WTC11 (cell line): Measurements from ENCODE around the gene PIK3R1. TPM values are rescaled to one million over a fixed set of nuclear protein-coding genes. Genes with fewer than 3 reads are reported as not detected.

Experiments used
- ATAC-seq: fragments of 200-7000 bp; cut with Tn5 transposase; 2 replicates; pipeline ENCODE4 v1.10.0; 2021; ENCODE audit warnings: mild to moderate bottlenecking, moderate library complexity
- CTCF ChIA-PET: fragments of 300-600 bp; sonication (Branson Sonifier 250); formaldehyde crosslinking; loops from one replicate; lab custom pipeline; 2021; ENCODE audit warnings: antibody characterized with exemption; lab: Charles Lee
- POLR2A ChIA-PET: fragments of 350-600 bp; sonication (Branson Sonifier 250); formaldehyde crosslinking; loops from one replicate; lab custom pipeline; 2021; ENCODE audit warnings: antibody characterized with exemption; lab: Charles Lee
- DNase-seq: peaks from one replicate; pipeline ENCODE4 v3.0.0; 2021; ENCODE audit warnings: low spot score
- H3K27ac Mint-ChIP-seq: 2 replicates; pipeline ENCODE4 v1.8.0; 2021; ENCODE audit warnings: mixed read lengths
- H3K27me3 Mint-ChIP-seq: 2 replicates; pipeline ENCODE4 v1.8.0; 2021; ENCODE audit warnings: low read depth, mild to moderate bottlenecking, moderate library complexity, mixed read lengths
- H3K36me3 Mint-ChIP-seq: 2 replicates; pipeline ENCODE4 v1.8.0; 2021; ENCODE audit warnings: mixed read lengths
- H3K4me1 Mint-ChIP-seq: 2 replicates; pipeline ENCODE4 v1.8.0; 2022; ENCODE audit warnings: mixed read lengths
- H3K4me3 Mint-ChIP-seq: 2 replicates; pipeline ENCODE4 v1.8.0; 2021; ENCODE audit warnings: mild to moderate bottlenecking, moderate library complexity, mixed read lengths
- H3K9me3 Mint-ChIP-seq: 2 replicates; pipeline ENCODE4 v1.8.0; 2021; ENCODE audit warnings: mixed read lengths
- ATF1 ChIP-seq: sonication (generic); formaldehyde crosslinking; IDR thresholded peaks from 2 replicates; pipeline ENCODE4 v1.8.1; 2023; ENCODE audit warnings: mild to moderate bottlenecking, moderate library complexity, missing genetic modification reagents
- CBFB ChIP-seq: sonication (generic); formaldehyde crosslinking; IDR thresholded peaks from 2 replicates; pipeline ENCODE4 v1.8.1; 2022; ENCODE audit warnings: mild to moderate bottlenecking, low read depth, missing genetic modification reagents
- ESRRA ChIP-seq: sonication (generic); formaldehyde crosslinking; IDR thresholded peaks from 2 replicates; pipeline ENCODE4 v1.8.1; 2022; ENCODE audit warnings: mild to moderate bottlenecking, missing genetic modification reagents, borderline replicate concordance
- ETV6 ChIP-seq: sonication (generic); formaldehyde crosslinking; IDR thresholded peaks from 2 replicates; pipeline ENCODE4 v1.8.1; 2022; ENCODE audit warnings: mild to moderate bottlenecking, missing genetic modification reagents
- GABPB1 ChIP-seq: sonication (generic); formaldehyde crosslinking; IDR thresholded peaks from 2 replicates; pipeline ENCODE4 v1.8.1; 2023; ENCODE audit warnings: mild to moderate bottlenecking, missing genetic modification reagents
- GRHL2 ChIP-seq: fragments of 250-450 bp; sonication (Bioruptor Pico); IDR thresholded peaks from 2 replicates; pipeline ENCODE4 v1.8.0; 2022; ENCODE audit warnings: mild to moderate bottlenecking, moderate library complexity; ENCODE audit not compliant: insufficient replicate concordance, severe bottlenecking
- HMGA2 ChIP-seq: fragments of 250-450 bp; sonication (Bioruptor Pico); IDR thresholded peaks from 2 replicates; pipeline ENCODE4 v1.4.0; 2021; ENCODE audit warnings: mild to moderate bottlenecking, moderate library complexity
- IRF1 ChIP-seq: sonication (generic); formaldehyde crosslinking; IDR thresholded peaks from 2 replicates; pipeline ENCODE4 v1.8.0; 2023; ENCODE audit warnings: missing genetic modification reagents
- MLX ChIP-seq: sonication (generic); formaldehyde crosslinking; IDR thresholded peaks from 2 replicates; pipeline ENCODE4 v1.8.1; 2023; ENCODE audit warnings: mild to moderate bottlenecking, missing genetic modification reagents, moderate library complexity
- MYBL2 ChIP-seq: sonication (generic); formaldehyde crosslinking; IDR thresholded peaks from 2 replicates; pipeline ENCODE4 v1.8.1; 2023; ENCODE audit warnings: mild to moderate bottlenecking, moderate library complexity, missing genetic modification reagents
- NFE2L1 ChIP-seq: sonication (generic); formaldehyde crosslinking; IDR thresholded peaks from 2 replicates; pipeline ENCODE4 v1.8.1; 2023; ENCODE audit warnings: missing genetic modification reagents
- PREB ChIP-seq: sonication (generic); formaldehyde crosslinking; IDR thresholded peaks from 2 replicates; pipeline ENCODE4 v1.8.1; 2022; ENCODE audit warnings: mild to moderate bottlenecking, missing genetic modification reagents, moderate library complexity, borderline replicate concordance
- TEAD4 ChIP-seq: sonication (generic); formaldehyde crosslinking; IDR thresholded peaks from 2 replicates; pipeline ENCODE4 v1.8.0; 2022; ENCODE audit warnings: mild to moderate bottlenecking, missing genetic modification reagents
- ZNF219 ChIP-seq: sonication (generic); formaldehyde crosslinking; IDR thresholded peaks from 2 replicates; pipeline ENCODE4 v1.8.0; 2023; ENCODE audit warnings: missing genetic modification reagents, mild to moderate bottlenecking, borderline replicate concordance
- ZNF232 ChIP-seq: sonication (generic); formaldehyde crosslinking; IDR thresholded peaks from 2 replicates; pipeline ENCODE4 v1.8.0; 2022; ENCODE audit warnings: mild to moderate bottlenecking, missing genetic modification reagents
- ZNF263 ChIP-seq: sonication (generic); formaldehyde crosslinking; IDR thresholded peaks from 2 replicates; pipeline ENCODE4 v1.8.1; 2022; ENCODE audit warnings: low read depth, mild to moderate bottlenecking, moderate library complexity, missing genetic modification reagents
- ZNF512 ChIP-seq: sonication (generic); formaldehyde crosslinking; IDR thresholded peaks from 2 replicates; pipeline ENCODE4 v1.8.1; 2022; ENCODE audit warnings: missing genetic modification reagents, borderline replicate concordance
- ZNF671 ChIP-seq: fragments of 250-450 bp; sonication (Bioruptor Pico); IDR thresholded peaks from 2 replicates; pipeline ENCODE4 v1.8.0; 2021; ENCODE audit warnings: mild to moderate bottlenecking
- total RNA-seq: library from RNA; stranded (reverse); gene quantifications from 3 replicates; pipeline ENCODE4 v1.2.3, GENCODE V29; 2021
- TF ChIP-seq, protein P1 (sequence below): sonication (generic); formaldehyde crosslinking; IDR thresholded peaks from 2 replicates; pipeline ENCODE4 v1.8.0; 2022; ENCODE audit warnings: mild to moderate bottlenecking, missing genetic modification reagents
- TF ChIP-seq, protein P2 (sequence below): sonication (generic); formaldehyde crosslinking; IDR thresholded peaks from 2 replicates; pipeline ENCODE4 v1.8.1; 2023; ENCODE audit warnings: mild to moderate bottlenecking, missing genetic modification reagents
- TF ChIP-seq, protein P3 (sequence below): sonication (generic); formaldehyde crosslinking; IDR thresholded peaks from 2 replicates; pipeline ENCODE4 v1.8.1; 2022; ENCODE audit warnings: low read depth, missing genetic modification reagents, borderline replicate concordance
- TF ChIP-seq, protein P4 (sequence below): sonication (generic); formaldehyde crosslinking; conservative IDR thresholded peaks from 2 replicates; pipeline ENCODE4 v1.8.1; 2023; ENCODE audit warnings: mild to moderate bottlenecking, low read depth, missing genetic modification reagents, moderate library complexity
- TF ChIP-seq, protein P5 (sequence below): sonication (generic); formaldehyde crosslinking; IDR thresholded peaks from 2 replicates; pipeline ENCODE4 v1.8.0; 2022; ENCODE audit warnings: mild to moderate bottlenecking, missing genetic modification reagents

Gene PIK3R1
- total RNA-seq, 1 experiment from 2014 or later = 11.3 TPM

- Mint-ChIP-seq H3K27me3 (peaks cover 12% of the 10 kb centered on the region), H3K4me1 (peaks cover 56% of the 10 kb centered on the region), H3K27ac (peak overlapping the region; percentile 86), H3K9me3 (peaks cover 7% of the 10 kb centered on the region; the same call in 1 of the 2 replicates), H3K36me3 (no peaks in the 10 kb centered on the region; the same call in 1 of the 2 replicates), H3K4me3 (no peak overlapping the region)
- DNase-seq (no peak), ATAC-seq (no peak)
- TF ChIP-seq GRHL2 (CRISPR knock-in tag) (no peak), MLX (no peak), MYBL2 (CRISPR knock-in tag) (no peak), CBFB (CRISPR knock-in tag) (no peak), ZNF263 (CRISPR knock-in tag) (no peak), ESRRA (no peak)
- POLR2A ChIA-PET = interaction anchor here (1.1 kb wide), 1 partner anchor 22 kb away, joined by 3 read pairs; no protein-coding TSS in a partner anchor
- CTCF ChIA-PET = interaction anchor here (1.6 kb wide), 1 partner anchor 22 kb away, joined by 7 read pairs; the partner anchor contains the start of gene PIK3R1
Observed at GRCh38 chr5:68194386-68194785, 21.2 kb upstream of the PIK3R1 start.

DNA sequence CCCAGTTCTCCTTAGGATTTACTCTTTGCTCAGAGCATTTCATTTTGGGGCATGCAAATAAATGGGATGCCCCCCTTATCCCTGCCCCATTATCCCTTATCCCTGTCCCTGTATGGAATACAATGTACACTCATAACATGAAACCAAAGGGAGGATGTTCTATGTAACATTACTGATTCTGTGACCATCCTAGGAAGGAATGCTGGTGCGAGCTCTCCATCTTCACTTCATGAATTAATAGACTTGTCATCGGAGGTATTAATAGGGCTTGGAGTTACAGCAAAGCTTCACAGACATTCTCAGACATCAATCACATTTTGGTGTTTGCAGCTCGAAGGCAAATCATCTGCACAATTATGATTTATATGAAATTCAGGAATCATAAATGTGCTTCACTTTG lies 20.4 kb upstream of the PIK3R1 start:
- ATAC-seq (no peak), DNase-seq (no peak)
- ChIA-PET CTCF (interaction anchor here (1.6 kb wide), 1 partner anchor 21 kb away, joined by 7 read pairs; the partner anchor contains the start of gene PIK3R1), POLR2A (no interaction called here)
- Mint-ChIP-seq H3K27ac (no peak overlapping the region), H3K27me3 (peaks cover 12% of the 10 kb centered on the region), H3K9me3 (peaks cover 7% of the 10 kb centered on the region; the same call in 1 of the 2 replicates), H3K4me1 (peaks cover 49% of the 10 kb centered on the region), H3K36me3 (no peaks in the 10 kb centered on the region; the same call in 1 of the 2 replicates), H3K4me3 (no peak overlapping the region)
- TF ChIP-seq, protein P1, sequence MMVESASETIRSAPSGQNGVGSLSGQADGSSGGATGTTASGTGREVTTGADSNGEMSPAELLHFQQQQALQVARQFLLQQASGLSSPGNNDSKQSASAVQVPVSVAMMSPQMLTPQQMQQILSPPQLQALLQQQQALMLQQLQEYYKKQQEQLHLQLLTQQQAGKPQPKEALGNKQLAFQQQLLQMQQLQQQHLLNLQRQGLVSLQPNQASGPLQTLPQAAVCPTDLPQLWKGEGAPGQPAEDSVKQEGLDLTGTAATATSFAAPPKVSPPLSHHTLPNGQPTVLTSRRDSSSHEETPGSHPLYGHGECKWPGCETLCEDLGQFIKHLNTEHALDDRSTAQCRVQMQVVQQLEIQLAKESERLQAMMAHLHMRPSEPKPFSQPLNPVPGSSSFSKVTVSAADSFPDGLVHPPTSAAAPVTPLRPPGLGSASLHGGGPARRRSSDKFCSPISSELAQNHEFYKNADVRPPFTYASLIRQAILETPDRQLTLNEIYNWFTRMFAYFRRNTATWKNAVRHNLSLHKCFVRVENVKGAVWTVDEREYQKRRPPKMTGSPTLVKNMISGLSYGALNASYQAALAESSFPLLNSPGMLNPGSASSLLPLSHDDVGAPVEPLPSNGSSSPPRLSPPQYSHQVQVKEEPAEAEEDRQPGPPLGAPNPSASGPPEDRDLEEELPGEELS = no peak
- no peak for TF ChIP-seq HMGA2 (CRISPR knock-in tag)
- no peak for TF ChIP-seq GABPB1
- TF ChIP-seq ZNF219 (CRISPR knock-in tag) = no peak
- TF ChIP-seq, protein P2, sequence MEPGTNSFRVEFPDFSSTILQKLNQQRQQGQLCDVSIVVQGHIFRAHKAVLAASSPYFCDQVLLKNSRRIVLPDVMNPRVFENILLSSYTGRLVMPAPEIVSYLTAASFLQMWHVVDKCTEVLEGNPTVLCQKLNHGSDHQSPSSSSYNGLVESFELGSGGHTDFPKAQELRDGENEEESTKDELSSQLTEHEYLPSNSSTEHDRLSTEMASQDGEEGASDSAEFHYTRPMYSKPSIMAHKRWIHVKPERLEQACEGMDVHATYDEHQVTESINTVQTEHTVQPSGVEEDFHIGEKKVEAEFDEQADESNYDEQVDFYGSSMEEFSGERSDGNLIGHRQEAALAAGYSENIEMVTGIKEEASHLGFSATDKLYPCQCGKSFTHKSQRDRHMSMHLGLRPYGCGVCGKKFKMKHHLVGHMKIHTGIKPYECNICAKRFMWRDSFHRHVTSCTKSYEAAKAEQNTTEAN (CRISPR knock-in tag) = no peak
- TF ChIP-seq ETV6 (CRISPR knock-in tag) = no peak
- TF ChIP-seq, protein P3, sequence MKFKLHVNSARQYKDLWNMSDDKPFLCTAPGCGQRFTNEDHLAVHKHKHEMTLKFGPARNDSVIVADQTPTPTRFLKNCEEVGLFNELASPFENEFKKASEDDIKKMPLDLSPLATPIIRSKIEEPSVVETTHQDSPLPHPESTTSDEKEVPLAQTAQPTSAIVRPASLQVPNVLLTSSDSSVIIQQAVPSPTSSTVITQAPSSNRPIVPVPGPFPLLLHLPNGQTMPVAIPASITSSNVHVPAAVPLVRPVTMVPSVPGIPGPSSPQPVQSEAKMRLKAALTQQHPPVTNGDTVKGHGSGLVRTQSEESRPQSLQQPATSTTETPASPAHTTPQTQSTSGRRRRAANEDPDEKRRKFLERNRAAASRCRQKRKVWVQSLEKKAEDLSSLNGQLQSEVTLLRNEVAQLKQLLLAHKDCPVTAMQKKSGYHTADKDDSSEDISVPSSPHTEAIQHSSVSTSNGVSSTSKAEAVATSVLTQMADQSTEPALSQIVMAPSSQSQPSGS (CRISPR knock-in tag) = no peak
- TF ChIP-seq PREB (CRISPR knock-in tag) = no peak
- TF ChIP-seq IRF1 = no peak
- no peak for TF ChIP-seq ZNF512 (CRISPR knock-in tag)
- TF ChIP-seq ATF1 (CRISPR knock-in tag) = no peak
- TF ChIP-seq, protein P4, sequence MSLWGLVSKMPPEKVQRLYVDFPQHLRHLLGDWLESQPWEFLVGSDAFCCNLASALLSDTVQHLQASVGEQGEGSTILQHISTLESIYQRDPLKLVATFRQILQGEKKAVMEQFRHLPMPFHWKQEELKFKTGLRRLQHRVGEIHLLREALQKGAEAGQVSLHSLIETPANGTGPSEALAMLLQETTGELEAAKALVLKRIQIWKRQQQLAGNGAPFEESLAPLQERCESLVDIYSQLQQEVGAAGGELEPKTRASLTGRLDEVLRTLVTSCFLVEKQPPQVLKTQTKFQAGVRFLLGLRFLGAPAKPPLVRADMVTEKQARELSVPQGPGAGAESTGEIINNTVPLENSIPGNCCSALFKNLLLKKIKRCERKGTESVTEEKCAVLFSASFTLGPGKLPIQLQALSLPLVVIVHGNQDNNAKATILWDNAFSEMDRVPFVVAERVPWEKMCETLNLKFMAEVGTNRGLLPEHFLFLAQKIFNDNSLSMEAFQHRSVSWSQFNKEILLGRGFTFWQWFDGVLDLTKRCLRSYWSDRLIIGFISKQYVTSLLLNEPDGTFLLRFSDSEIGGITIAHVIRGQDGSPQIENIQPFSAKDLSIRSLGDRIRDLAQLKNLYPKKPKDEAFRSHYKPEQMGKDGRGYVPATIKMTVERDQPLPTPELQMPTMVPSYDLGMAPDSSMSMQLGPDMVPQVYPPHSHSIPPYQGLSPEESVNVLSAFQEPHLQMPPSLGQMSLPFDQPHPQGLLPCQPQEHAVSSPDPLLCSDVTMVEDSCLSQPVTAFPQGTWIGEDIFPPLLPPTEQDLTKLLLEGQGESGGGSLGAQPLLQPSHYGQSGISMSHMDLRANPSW (CRISPR knock-in tag) = no peak
- TF ChIP-seq NFE2L1 (CRISPR knock-in tag) = no peak
- TF ChIP-seq TEAD4 (CRISPR knock-in tag) = no peak
- TF ChIP-seq ZNF232 (CRISPR knock-in tag) = no peak
- TF ChIP-seq, protein P5, sequence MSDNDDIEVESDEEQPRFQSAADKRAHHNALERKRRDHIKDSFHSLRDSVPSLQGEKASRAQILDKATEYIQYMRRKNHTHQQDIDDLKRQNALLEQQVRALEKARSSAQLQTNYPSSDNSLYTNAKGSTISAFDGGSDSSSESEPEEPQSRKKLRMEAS (CRISPR knock-in tag) = no peak
- TF ChIP-seq ZNF671 (CRISPR knock-in tag) = no peak
